Spinal cord (tissue), 10 donors: ENCODE measurements around the gene ELAPOR2. TPM values are rescaled to one million over a fixed set of nuclear protein-coding genes. Genes with fewer than 3 reads are reported as not detected.
"Not testable (repeated sequence)": the region's sequence is repeated elsewhere in the genome, so short reads cannot be mapped to it uniquely, and the experiment has no call there.

Experiments used
- DNase-seq, 6 donors: peaks; one replicate each; pipeline versions ENCODE4 v3.0.0 to v3.0.0-alpha.2; 2013 to 2015; ENCODE audit warnings: low spot score in 6 of 6, low read depth in 4 of 6
- H3K27ac ChIP-seq: one replicate; pipeline ENCODE4 v1.5.1; 2013; ENCODE audit warnings: low read depth, low read length, control low read depth
- H3K27me3 ChIP-seq: one replicate; pipeline ENCODE4 v1.6.1; 2013; ENCODE audit warnings: low read length; ENCODE audit not compliant: control insufficient read depth, insufficient read depth
- H3K36me3 ChIP-seq: one replicate; pipeline ENCODE4 v1.6.1; 2013; ENCODE audit warnings: low read length; ENCODE audit not compliant: control insufficient read depth, insufficient read depth
- H3K4me1 ChIP-seq: one replicate; pipeline ENCODE4 v1.6.1; 2013; ENCODE audit warnings: low read length; ENCODE audit not compliant: control insufficient read depth, insufficient read depth
- H3K4me3 ChIP-seq: one replicate; pipeline ENCODE4 v1.5.1; 2013; ENCODE audit warnings: low read depth, low read length, control low read depth
- H3K9me3 ChIP-seq: one replicate; pipeline ENCODE4 v1.6.1; 2013; ENCODE audit warnings: low read length; ENCODE audit not compliant: control insufficient read depth, insufficient read depth
- WGBS: methylation state at CpG from one replicate; pipeline ENCODE4 v1.1.5; 2013; ENCODE audit warnings: missing lambda C conversion rate; ENCODE audit not compliant: insufficient coverage; 5-methylcytosine and 5-hydroxymethylcytosine counted together
- long read RNA-seq, 4 donors: transcript quantifications; one replicate each; lab custom pipeline, GENCODE V29; 2026
- polyA plus RNA-seq, 2 donors: library from polyadenylated mRNA; unstranded; fragments of 120-200 nt; gene quantifications; one replicate each; pipeline ENCODE4 v1.2.1, GENCODE V29; 2013; ENCODE audit not compliant: insufficient read length in 2 of 2
- total RNA-seq, 2 donors: library from RNA; depleted of rRNA in 1 of 2; stranded (reverse); fragments of 120-200 nt in 1 of 2; fragments of >200 nt in 1 of 2; gene quantifications; one replicate each; pipeline versions ENCODE4 v1.2.3 to v1.2.4, GENCODE V29; 2013 to 2014
- donor health status: healthy.

The ELAPOR2 gene, protein sequence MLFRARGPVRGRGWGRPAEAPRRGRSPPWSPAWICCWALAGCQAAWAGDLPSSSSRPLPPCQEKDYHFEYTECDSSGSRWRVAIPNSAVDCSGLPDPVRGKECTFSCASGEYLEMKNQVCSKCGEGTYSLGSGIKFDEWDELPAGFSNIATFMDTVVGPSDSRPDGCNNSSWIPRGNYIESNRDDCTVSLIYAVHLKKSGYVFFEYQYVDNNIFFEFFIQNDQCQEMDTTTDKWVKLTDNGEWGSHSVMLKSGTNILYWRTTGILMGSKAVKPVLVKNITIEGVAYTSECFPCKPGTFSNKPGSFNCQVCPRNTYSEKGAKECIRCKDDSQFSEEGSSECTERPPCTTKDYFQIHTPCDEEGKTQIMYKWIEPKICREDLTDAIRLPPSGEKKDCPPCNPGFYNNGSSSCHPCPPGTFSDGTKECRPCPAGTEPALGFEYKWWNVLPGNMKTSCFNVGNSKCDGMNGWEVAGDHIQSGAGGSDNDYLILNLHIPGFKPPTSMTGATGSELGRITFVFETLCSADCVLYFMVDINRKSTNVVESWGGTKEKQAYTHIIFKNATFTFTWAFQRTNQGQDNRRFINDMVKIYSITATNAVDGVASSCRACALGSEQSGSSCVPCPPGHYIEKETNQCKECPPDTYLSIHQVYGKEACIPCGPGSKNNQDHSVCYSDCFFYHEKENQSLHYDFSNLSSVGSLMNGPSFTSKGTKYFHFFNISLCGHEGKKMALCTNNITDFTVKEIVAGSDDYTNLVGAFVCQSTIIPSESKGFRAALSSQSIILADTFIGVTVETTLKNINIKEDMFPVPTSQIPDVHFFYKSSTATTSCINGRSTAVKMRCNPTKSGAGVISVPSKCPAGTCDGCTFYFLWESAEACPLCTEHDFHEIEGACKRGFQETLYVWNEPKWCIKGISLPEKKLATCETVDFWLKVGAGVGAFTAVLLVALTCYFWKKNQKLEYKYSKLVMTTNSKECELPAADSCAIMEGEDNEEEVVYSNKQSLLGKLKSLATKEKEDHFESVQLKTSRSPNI
- 10 to 100 TPM; 31.8 to 77.1 TPM for total RNA-seq
- polyA plus RNA-seq, result 10 to 100 TPM; 34.6 to 51.7 TPM
- long read RNA-seq, donor 1, full-length matches to known transcripts, result 3 of 3 reads
- long read RNA-seq, donor 1, partial matches to known transcripts, result 0 of 3 reads
- long read RNA-seq, donor 1, other reads (novel, unspliced or antisense), result 0 of 3 reads
- long read RNA-seq, donor 2, result 0 reads
- long read RNA-seq, donor 3, result 0 reads
- long read RNA-seq, donor 4, partial matches to known transcripts, result 0 of 1 reads
- long read RNA-seq, donor 4, other reads (novel, unspliced or antisense), result 0 of 1 reads

DNA sequence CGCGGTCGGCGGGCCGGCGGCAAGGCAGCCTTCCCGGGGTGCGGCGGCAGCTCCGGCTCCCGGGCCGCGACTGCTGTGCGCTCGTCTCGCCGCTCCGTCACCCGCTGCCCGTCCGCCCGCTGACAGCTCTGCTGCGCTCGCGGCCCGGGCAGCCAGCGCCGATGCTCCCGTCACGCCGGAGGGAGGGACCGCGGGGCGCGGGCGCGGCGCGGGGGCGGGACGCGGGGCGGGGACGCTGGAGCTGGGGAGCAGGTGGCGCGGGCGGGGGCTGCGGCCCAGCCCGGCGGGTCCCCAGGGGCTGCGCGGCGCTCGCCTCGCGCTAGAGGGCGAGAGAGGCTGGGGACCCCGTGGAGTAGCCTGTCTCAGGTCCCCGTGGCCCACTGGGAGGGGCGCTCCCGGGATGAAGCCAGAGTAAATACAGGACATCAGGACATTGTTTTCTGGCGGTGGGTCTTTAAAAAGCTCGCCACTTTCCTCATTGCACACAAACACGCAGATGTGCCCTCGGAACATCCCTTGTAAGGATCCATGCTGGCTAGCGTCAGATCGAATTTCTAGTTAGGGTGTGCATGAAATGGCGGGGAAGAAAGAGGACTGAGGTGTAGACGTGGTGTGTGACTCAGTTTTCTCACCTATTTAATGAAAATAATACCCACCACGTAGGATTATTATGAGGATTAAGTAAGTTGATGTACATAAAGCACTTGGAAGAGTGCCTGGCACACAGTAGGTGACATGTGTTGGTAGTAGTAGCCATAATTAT, at the start of gene ELAPOR2:
Gene ELAPOR2 (minus strand): TSS at position 130 of the 763 bp plus-strand sequence. CDS start 141 bp downstream, outside the sequence.
- under 1% methylated on average over 61 of the region's 70 CpGs for WGBS
- peak; percentile 53 to 95 (median 76) for DNase-seq
- Histone ChIP-seq H3K4me1 (peaks cover 7% of the 10 kb centered on the region), H3K9me3 (no peaks in the 10 kb centered on the region), H3K27me3 (no peaks in the 10 kb centered on the region), H3K36me3 (no peaks in the 10 kb centered on the region), H3K27ac (peak within 1 kb of the TSS; percentile 71), H3K4me3 (peak within 1 kb of the TSS; percentile 65)

DNA sequence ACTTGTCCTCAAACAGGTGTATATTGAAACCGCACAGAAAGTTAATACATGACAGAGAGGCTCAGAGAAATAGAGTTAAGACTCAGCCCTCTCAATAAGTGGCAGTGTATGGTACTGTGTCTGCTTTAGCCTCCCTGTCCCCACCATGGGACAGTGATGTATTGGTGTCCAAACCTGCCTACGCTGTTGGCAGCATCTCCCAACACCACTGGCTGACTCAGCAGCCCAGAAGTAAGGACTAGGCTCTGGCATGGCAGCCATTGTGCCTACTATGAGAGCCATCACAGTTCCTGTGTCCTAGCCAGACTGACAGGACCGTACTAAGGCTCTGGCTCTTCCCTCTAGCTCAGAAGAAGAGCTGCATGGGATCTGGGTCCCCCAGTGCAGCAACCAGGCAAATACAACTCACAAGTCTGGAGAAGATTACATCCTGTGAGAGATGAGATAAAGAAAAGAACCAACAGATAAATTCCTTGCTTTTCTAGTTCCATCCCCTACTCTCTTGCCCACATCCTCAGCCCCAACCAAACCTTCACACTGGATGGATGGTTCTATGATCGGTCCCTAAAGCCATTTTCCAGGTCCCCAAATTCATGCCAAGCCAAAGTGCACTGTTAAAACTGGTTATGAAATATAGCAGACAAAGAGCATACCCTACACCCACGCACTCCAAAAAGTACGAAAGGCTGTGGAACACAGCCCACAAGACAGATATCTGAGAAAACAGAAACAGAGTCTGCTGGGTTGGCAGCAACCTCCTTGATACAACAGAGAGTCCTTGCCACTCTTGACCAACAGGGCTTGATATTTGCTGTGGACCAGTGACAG, 48.7 kb upstream of the ELAPOR2 start:
- Histone ChIP-seq H3K4me3 (no peak overlapping the region), H3K36me3 (no peaks in the 10 kb centered on the region), H3K4me1 (no peaks in the 10 kb centered on the region), H3K9me3 (no peaks in the 10 kb centered on the region), H3K27me3 (no peaks in the 10 kb centered on the region), H3K27ac (no peak overlapping the region)
- WGBS, result 71% methylated on average over 4 of the region's 6 CpGs
- no peak for DNase-seq

DNA sequence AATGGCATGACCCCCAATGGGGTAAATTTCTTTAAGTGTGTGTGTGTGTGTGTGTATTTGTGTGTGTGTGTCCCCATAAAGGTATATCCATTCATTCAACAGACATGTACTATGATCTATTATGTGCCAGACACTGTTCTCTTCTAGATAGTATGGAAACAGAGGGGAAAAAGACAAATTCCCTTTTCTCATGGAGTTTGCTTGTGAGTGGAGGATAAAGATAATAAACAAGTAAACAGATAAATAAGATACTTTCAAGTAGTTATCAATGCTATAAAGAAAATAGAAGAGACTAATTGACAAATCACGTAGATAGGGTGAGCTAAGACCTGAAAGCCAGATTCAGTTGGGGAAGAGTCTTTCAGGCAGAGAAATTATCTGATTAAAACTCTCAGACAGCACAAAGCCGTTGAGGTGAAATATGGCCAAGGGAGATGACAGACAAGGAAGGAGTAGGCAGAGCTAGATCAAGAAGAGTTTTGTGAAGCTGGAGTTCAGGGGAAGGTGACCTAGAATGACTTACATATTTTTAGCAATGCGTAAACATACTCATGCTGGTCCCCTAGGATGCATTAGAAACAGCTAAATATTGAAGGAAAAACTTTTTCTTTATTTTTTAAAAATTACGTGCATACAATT, 47.6 kb upstream of the ELAPOR2 start:
- no peak for DNase-seq
- Histone ChIP-seq H3K4me3 (no peak overlapping the region), H3K36me3 (no peaks in the 10 kb centered on the region), H3K9me3 (no peaks in the 10 kb centered on the region), H3K27me3 (no peaks in the 10 kb centered on the region), H3K27ac (no peak overlapping the region), H3K4me1 (no peaks in the 10 kb centered on the region)
- WGBS, result 100% methylated on average over 1 of the region's 4 CpGs

DNA sequence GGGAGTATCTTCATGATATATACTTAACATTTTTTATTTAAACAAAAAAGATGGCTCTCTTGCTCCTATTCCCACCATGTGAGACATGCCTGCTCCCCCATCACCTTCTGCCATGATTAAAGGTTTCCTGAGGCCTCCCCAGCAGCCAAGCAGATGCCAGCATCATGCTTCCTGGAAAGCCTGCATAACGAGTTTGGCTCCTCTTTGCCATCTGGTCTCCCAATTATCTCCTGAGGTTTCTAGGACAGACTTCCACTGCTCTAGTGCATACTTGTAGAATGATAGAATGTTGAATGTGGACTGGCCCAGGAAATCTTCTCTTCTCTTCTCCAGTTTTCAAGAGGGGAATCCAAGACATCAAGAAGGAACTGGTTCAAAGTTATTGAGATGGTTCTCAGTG, 45.9 kb upstream of the ELAPOR2 start:
- Histone ChIP-seq H3K36me3 (no peaks in the 10 kb centered on the region), H3K4me3 (no peak overlapping the region), H3K27me3 (no peaks in the 10 kb centered on the region), H3K4me1 (no peaks in the 10 kb centered on the region), H3K27ac (no peak overlapping the region), H3K9me3 (no peaks in the 10 kb centered on the region)
- no peak for DNase-seq
- no CpG with 5 or more reads among the region's 1 CpG for WGBS

DNA sequence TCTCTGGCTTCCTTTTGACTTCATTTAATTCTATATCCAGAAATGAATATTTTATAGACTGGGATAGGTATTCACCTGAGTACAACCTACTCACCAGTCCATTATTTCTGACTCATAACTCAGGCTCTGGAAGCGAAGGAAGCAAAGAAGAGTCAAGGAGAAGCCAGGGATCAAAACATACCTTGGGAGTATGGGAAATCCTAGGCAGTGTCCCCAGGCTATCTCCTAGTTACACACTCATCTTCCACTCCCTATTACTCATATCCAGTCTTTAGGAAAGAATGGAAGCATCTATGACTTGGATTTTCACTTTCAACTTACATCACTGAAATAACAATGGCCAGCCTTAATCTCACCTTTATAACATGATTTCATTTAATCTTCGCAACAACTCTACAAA, 40.9 kb upstream of the ELAPOR2 start:
- H3K9me3 ChIP-seq, result no peaks in the 10 kb centered on the region
- 100% methylated on average over 1 of the region's 2 CpGs for WGBS
- no peaks in the 10 kb centered on the region for H3K4me1 ChIP-seq
- H3K36me3 ChIP-seq, result no peaks in the 10 kb centered on the region
- H3K27ac ChIP-seq, result no peak overlapping the region
- no peak for DNase-seq
- no peak overlapping the region for H3K4me3 ChIP-seq
- H3K27me3 ChIP-seq, result no peaks in the 10 kb centered on the region

DNA sequence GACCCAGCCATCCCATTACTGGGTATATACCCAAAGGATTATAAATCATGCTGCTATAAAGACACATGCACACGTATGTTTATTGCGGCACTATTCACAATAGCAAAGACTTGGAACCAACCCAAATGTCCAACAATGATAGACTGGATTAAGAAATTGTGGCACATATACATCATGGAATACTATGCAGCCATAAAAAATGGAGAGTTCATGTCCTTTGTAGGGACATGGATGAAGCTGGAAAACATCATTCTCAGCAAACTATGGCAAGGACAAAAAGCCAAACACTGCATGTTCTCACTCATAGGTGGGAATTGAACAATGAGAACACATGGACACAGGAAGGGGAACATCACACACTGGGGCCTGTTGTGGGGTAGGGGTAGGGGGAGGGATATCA, 37.9 kb upstream of the ELAPOR2 start:
- not testable (repeated sequence) for H3K9me3 ChIP-seq, H3K4me3 ChIP-seq, H3K36me3 ChIP-seq, H3K4me1 ChIP-seq, DNase-seq, H3K27ac ChIP-seq, H3K27me3 ChIP-seq
- no CpG with 5 or more reads among the region's 2 CpGs for WGBS

DNA sequence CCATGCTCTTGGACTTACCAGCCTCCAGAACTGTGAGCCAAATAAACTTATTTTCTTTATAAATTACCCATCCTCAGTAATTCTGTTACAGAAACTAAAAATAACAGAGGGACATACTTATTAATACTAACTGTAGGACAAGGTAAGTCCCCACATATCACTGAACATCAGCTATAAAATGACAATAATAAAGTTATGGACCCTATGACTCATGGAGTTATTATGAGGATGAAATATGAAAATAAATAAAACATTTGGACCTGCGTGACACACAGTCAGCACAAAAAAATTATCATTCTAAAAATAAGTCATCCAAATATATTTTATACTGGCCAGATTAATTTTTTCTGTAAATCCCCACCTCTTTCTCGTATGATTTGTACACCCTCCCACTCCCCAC, 34.9 kb upstream of the ELAPOR2 start:
- H3K36me3 ChIP-seq, result no peaks in the 10 kb centered on the region
- no peaks in the 10 kb centered on the region for H3K27me3 ChIP-seq
- H3K9me3 ChIP-seq, result no peaks in the 10 kb centered on the region
- no peak overlapping the region for H3K27ac ChIP-seq
- no CpG with 5 or more reads among the region's 2 CpGs for WGBS
- H3K4me1 ChIP-seq, result no peaks in the 10 kb centered on the region
- no peak overlapping the region for H3K4me3 ChIP-seq
- DNase-seq, result no peak

DNA sequence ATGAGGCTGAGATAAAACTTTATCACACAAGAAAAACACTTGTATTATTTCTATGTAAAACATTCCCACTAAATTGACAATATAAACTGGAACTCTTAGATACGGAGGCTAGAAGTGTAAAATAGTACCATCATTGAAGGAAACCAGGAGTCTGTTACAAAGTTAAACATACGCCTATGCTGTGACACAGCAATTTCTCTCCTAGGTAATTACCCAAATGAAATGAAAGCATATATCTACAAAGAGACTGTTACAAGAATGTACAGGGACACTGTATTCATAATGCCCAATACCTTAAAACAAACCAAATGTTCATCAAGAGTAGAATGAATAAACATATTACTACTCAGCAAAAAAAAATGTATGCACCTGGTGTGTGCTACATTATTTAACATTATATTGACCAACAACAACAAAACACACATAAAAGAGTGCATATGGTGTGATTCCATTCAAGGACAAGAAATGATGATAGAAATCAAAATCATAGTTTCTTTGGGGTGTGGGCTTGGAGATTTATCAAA, 33.2 kb upstream of the ELAPOR2 start:
- H3K36me3 ChIP-seq, result no peaks in the 10 kb centered on the region
- no peaks in the 10 kb centered on the region for H3K4me1 ChIP-seq
- H3K27me3 ChIP-seq, result no peaks in the 10 kb centered on the region
- H3K4me3 ChIP-seq, result no peak overlapping the region
- no peak overlapping the region for H3K27ac ChIP-seq
- no CpG with 5 or more reads among the region's 2 CpGs for WGBS
- H3K9me3 ChIP-seq, result no peaks in the 10 kb centered on the region
- DNase-seq, result no peak
